ENCODE results near the gene CITED2.

Gene CITED2

GRCh38 chr6:139344186-139344963 lies 30.1 kb downstream of the CITED2 start:
- H3K27ac ChIP-seq: no peak overlapping the region
- no peak for TF ChIP-seq ZFX (IDR thresholded peaks at IDR 0.05; ENCODE audit: borderline replicate concordance)
- TF ChIP-seq CTCF (IDR thresholded peaks at IDR 0.05): no peak

GRCh38 chr6:139343052-139343750 lies 31.2 kb downstream of the CITED2 start:
- TF ChIP-seq ZFX (IDR thresholded peaks at IDR 0.05; ENCODE audit: borderline replicate concordance) (no peak), CTCF (IDR thresholded peaks at IDR 0.05) (no peak)
- H3K27ac ChIP-seq: no peak overlapping the region

- TF ChIP-seq CTCF (IDR thresholded peaks at IDR 0.05): no peak
- TF ChIP-seq ZFX (IDR thresholded peaks at IDR 0.05; ENCODE audit: borderline replicate concordance): no peak
- H3K27ac ChIP-seq: no peak overlapping the region
These were observed 33.4 kb downstream of the CITED2 start for GRCh38 chr6:139341060-139341459.

GRCh38 chr6:139338795-139339194 lies 35.7 kb downstream of the CITED2 start:
- H3K27ac ChIP-seq: no peak overlapping the region
- no peak for TF ChIP-seq ZFX (IDR thresholded peaks at IDR 0.05; ENCODE audit: borderline replicate concordance)

GRCh38 chr6:139337830-139338229 lies 36.6 kb downstream of the CITED2 start:
- TF ChIP-seq CTCF (IDR thresholded peaks at IDR 0.05) (no peak), ZFX (IDR thresholded peaks at IDR 0.05; ENCODE audit: borderline replicate concordance) (no peak)
- no peak overlapping the region for H3K27ac ChIP-seq

- H3K27ac ChIP-seq: no peak overlapping the region
- TF ChIP-seq CTCF (IDR thresholded peaks at IDR 0.05) (no peak), ZFX (IDR thresholded peaks at IDR 0.05; ENCODE audit: borderline replicate concordance) (no peak)
These were observed 37.4 kb downstream of the CITED2 start for GRCh38 chr6:139337001-139337400.

GRCh38 chr6:139336488-139336887 lies 38.0 kb downstream of the CITED2 start:
- no peak overlapping the region for H3K27ac ChIP-seq
- TF ChIP-seq ZFX (IDR thresholded peaks at IDR 0.05; ENCODE audit: borderline replicate concordance) (no peak), CTCF (IDR thresholded peaks at IDR 0.05) (no peak)
